ENCODE data around the gene HDAC4. TPM values are rescaled to one million over a fixed set of nuclear protein-coding genes. Genes with fewer than 3 reads are reported as not detected.

Gene HDAC4
- total RNA-seq, 4 donors from 2014 or later, result 12.9 to 91.6 (median 39.8) TPM

GRCh38 chr2:239322416-239323086, 78.3 kb downstream of the HDAC4 start:
- Histone ChIP-seq H3K4me3 (replicated peaks in 1 of 3) (no peak overlapping the region), H3K27ac (no peak overlapping the region), H3K4me1 (peaks cover 8 to 37% of the 10 kb centered on the region in 2 donors), H3K9me3 (no peaks in the 10 kb centered on the region), H3K27me3 (no peaks in the 10 kb centered on the region), H3K36me3 (no peaks in the 10 kb centered on the region)
- TF ChIP-seq POLR2A (IDR thresholded peaks at IDR 0.05) (no peak), CTCF (IDR thresholded peaks at IDR 0.05) (no peak)
- DNase-seq, result no peak
- intact Hi-C loops (cut with DNase I), result no loop called here
- WGBS, 2 donors, result 79% methylated on average over 14 of the region's 14 CpGs

- TF ChIP-seq POLR2A (IDR thresholded peaks at IDR 0.05) (no peak), CTCF (IDR thresholded peaks at IDR 0.05) (no peak)
- no peak overlapping the region for H3K27ac ChIP-seq
- WGBS, 2 donors, result 87 to 90% methylated on average over 9 of the region's 9 CpGs
- H3K4me3 ChIP-seq (replicated peaks in 1 of 3), result no peak overlapping the region
- DNase-seq, result no peak
- intact Hi-C loops (cut with DNase I), result no loop called here
- peaks cover 8 to 29% of the 10 kb centered on the region in 2 donors for H3K4me1 ChIP-seq
- no peaks in the 10 kb centered on the region for H3K9me3 ChIP-seq
- no peaks in the 10 kb centered on the region for H3K36me3 ChIP-seq
- H3K27me3 ChIP-seq, result no peaks in the 10 kb centered on the region
Observed at GRCh38 chr2:239321596-239322415, 79.0 kb downstream of the HDAC4 start.

GRCh38 chr2:239318790-239319661, 81.8 kb downstream of the HDAC4 start:
- peaks cover 8 to 29% of the 10 kb centered on the region in 2 donors for H3K4me1 ChIP-seq
- no peaks in the 10 kb centered on the region for H3K36me3 ChIP-seq
- TF ChIP-seq CTCF (IDR thresholded peaks at IDR 0.05) (no peak), POLR2A (IDR thresholded peaks at IDR 0.05) (no peak)
- peak; percentile 40 to 60 for DNase-seq
- H3K27ac ChIP-seq, result peak overlapping the region in 2 of 3 donors; percentile 51 to 54
- 52 to 62% methylated on average over 20 of the region's 20 CpGs for WGBS, 2 donors
- peak overlapping the region in 1 of 3 donors; percentile 6 for H3K4me3 ChIP-seq (replicated peaks in 1 of 3)
- H3K9me3 ChIP-seq, result no peaks in the 10 kb centered on the region
- intact Hi-C loops (cut with DNase I), result loop anchor here (10.0 kb wide), 1 partner anchor 66 kb away; no protein-coding TSS in a partner anchor
- no peaks in the 10 kb centered on the region for H3K27me3 ChIP-seq

- no peak overlapping the region for H3K27ac ChIP-seq
- no peaks in the 10 kb centered on the region for H3K36me3 ChIP-seq
- WGBS, 2 donors, result 96 to 97% methylated on average over 18 of the region's 18 CpGs
- H3K4me1 ChIP-seq, result peaks cover 8 to 29% of the 10 kb centered on the region in 2 donors
- intact Hi-C loops (cut with DNase I), result loop anchor here (10.0 kb wide), 1 partner anchor 67 kb away; no protein-coding TSS in a partner anchor
- H3K9me3 ChIP-seq, result no peaks in the 10 kb centered on the region
- H3K27me3 ChIP-seq, result no peaks in the 10 kb centered on the region
- H3K4me3 ChIP-seq (replicated peaks in 1 of 3), result no peak overlapping the region
- TF ChIP-seq CTCF (IDR thresholded peaks at IDR 0.05) (no peak), POLR2A (IDR thresholded peaks at IDR 0.05) (no peak)
- no peak for DNase-seq
Observed at GRCh38 chr2:239318151-239318611, 82.6 kb downstream of the HDAC4 start.
